Lower lobe of right lung (tissue), 2 donors: ENCODE results near the gene PEF1. TPM values are rescaled to one million over a fixed set of nuclear protein-coding genes. Genes with fewer than 3 reads are reported as not detected.

ENCODE experiments used
- ATAC-seq, 2 donors: fragments of 200-7000 bp; cut with Tn5 transposase; one replicate each; pipeline ENCODE4 v1.9.1; 2020 to 2022; ENCODE audit warnings: mild to moderate bottlenecking in 2 of 2, moderate library complexity in 2 of 2
- DNase-seq: peaks from one replicate; pipeline ENCODE4 v3.0.0-alpha.2; 2020
- H3K27ac ChIP-seq: fragments of 200-600 bp; one replicate; pipeline ENCODE4 v1.8.0; 2022
- H3K27me3 ChIP-seq: fragments of 200-600 bp; one replicate; pipeline ENCODE4 v1.8.0; 2022; ENCODE audit warnings: low read depth
- H3K36me3 ChIP-seq: fragments of 200-600 bp; one replicate; pipeline ENCODE4 v1.8.0; 2022; ENCODE audit warnings: mild to moderate bottlenecking
- H3K4me1 ChIP-seq: fragments of 200-600 bp; one replicate; pipeline ENCODE4 v1.8.0; 2022
- H3K4me3 ChIP-seq: fragments of 200-600 bp; one replicate; pipeline ENCODE4 v1.8.0; 2022; ENCODE audit warnings: mild to moderate bottlenecking
- H3K9me3 ChIP-seq: fragments of 200-600 bp; one replicate; pipeline ENCODE4 v1.8.0; 2022
- CTCF ChIP-seq: fragments of 200-600 bp; IDR thresholded peaks from one replicate; pipeline ENCODE4 v1.8.0; 2022; ENCODE audit warnings: antibody characterized with exemption, mild to moderate bottlenecking
- intact Hi-C: fragments of 100-400 bp; cut with DNase I; formaldehyde crosslinking; loops from one replicate; pipeline ENCODE4 v1.11.0; 2022
- long read RNA-seq: library from polyadenylated mRNA; unstranded; transcript quantifications from one replicate; pipeline ENCODE4 v2.0.0, GENCODE V29; 2021
- total RNA-seq: library from RNA; stranded (reverse); fragmentation: NEBNext Ultra II Directional; extraction: Animal tissue kit (Norgen Biotek cat#: 25700); gene quantifications from one replicate; pipeline ENCODE4 v1.2.1, GENCODE V29; 2021
- donor health status: DM: no; HTN: yes; CAD: no; lungs with severe emphysema.

Gene PEF1
- total RNA-seq = 61.6 TPM
- long read RNA-seq, transcript PEF1-201 (5 exons, 1,629 nt) = major isoform, 61 of 85 reads
- long read RNA-seq, partial matches to known transcripts = 8 of 85 reads
- long read RNA-seq, other reads (novel, unspliced or antisense) = 12 of 85 reads

- no peaks in the 10 kb centered on the region for H3K9me3 ChIP-seq
- H3K4me1 ChIP-seq = peaks cover 46% of the 10 kb centered on the region
- intact Hi-C loops = no loop called here
- TF ChIP-seq CTCF = no peak
- ATAC-seq = peak; percentile 97
- H3K36me3 ChIP-seq = no peaks in the 10 kb centered on the region
- peak within 1 kb of the TSS; percentile 88 for H3K4me3 ChIP-seq
- no peaks in the 10 kb centered on the region for H3K27me3 ChIP-seq
- peak; percentile 99 for DNase-seq
- H3K27ac ChIP-seq = peak within 1 kb of the TSS; percentile 100
Measured at GRCh38 chr1:31644560-31645273, at the start of gene PEF1. Gene PEF1, minus strand, starts transcription at chr1:31644876. Its CDS starts 12 bp downstream, at chr1:31644864.

GRCh38 chr1:31693231-31693630, 48.6 kb upstream of the PEF1 start:
- ATAC-seq (no peak), DNase-seq (no peak)
- Histone ChIP-seq H3K4me3 (no peak overlapping the region), H3K4me1 (no peaks in the 10 kb centered on the region), H3K9me3 (no peaks in the 10 kb centered on the region), H3K36me3 (peaks cover 7% of the 10 kb centered on the region), H3K27me3 (peaks cover 10% of the 10 kb centered on the region), H3K27ac (no peak overlapping the region)
- intact Hi-C loops = no loop called here
- TF ChIP-seq CTCF = no peak

GRCh38 chr1:31691951-31692350, 47.3 kb upstream of the PEF1 start:
- H3K36me3 ChIP-seq = peaks cover 7% of the 10 kb centered on the region
- intact Hi-C loops = no loop called here
- TF ChIP-seq CTCF = no peak
- no peaks in the 10 kb centered on the region for H3K4me1 ChIP-seq
- no peak overlapping the region for H3K27ac ChIP-seq
- no peak overlapping the region for H3K4me3 ChIP-seq
- peaks cover 10% of the 10 kb centered on the region for H3K27me3 ChIP-seq
- DNase-seq (no peak), ATAC-seq (no peak)
- H3K9me3 ChIP-seq = no peaks in the 10 kb centered on the region

- DNase-seq = no peak
- Histone ChIP-seq H3K36me3 (peaks cover 7% of the 10 kb centered on the region), H3K9me3 (no peaks in the 10 kb centered on the region), H3K27ac (no peak overlapping the region), H3K4me3 (no peak overlapping the region), H3K4me1 (no peaks in the 10 kb centered on the region), H3K27me3 (peaks cover 10% of the 10 kb centered on the region)
- no peak for TF ChIP-seq CTCF
- ATAC-seq = no peak
- intact Hi-C loops = no loop called here
Measured at GRCh38 chr1:31691446-31691845, 46.8 kb upstream of the PEF1 start.

- no peaks in the 10 kb centered on the region for H3K4me1 ChIP-seq
- ATAC-seq = no peak
- H3K27me3 ChIP-seq = peaks cover 9% of the 10 kb centered on the region
- peaks cover 7% of the 10 kb centered on the region for H3K36me3 ChIP-seq
- H3K9me3 ChIP-seq = no peaks in the 10 kb centered on the region
- H3K4me3 ChIP-seq = no peak overlapping the region
- intact Hi-C loops = no loop called here
- no peak for TF ChIP-seq CTCF
- H3K27ac ChIP-seq = no peak overlapping the region
- DNase-seq = no peak
Measured at GRCh38 chr1:31690921-31691320, 46.2 kb upstream of the PEF1 start.
